ENCODE measurements around the gene ZNF462.

ZNF462 gene

DNA sequence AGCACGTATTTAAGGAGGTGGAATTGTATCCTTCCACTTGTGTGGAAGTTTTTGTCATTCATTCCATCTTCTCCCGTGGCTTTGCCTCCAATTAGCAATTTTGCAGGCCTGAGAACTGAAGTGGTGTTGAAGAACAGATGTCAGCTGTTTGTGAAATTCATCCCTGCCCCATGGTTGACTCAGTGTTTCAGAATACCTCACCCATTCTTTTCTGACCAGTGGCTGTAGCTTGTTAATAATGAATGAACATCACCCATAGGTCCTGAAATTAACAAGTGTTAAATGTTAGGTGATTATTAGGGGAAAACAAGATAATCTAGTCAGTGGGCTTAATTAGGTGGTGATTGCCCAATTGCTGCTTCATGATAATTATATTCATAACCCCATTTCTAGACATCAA lies 11.7 kb downstream of the ZNF462 start:
- TF ChIP-seq GATA3 (IDR thresholded peaks at IDR 0.05; ENCODE audit: low read depth, low read length) (no peak), GATA2 (IDR thresholded peaks at IDR 0.05; ENCODE audit: low read depth, low read length) (no peak)

DNA sequence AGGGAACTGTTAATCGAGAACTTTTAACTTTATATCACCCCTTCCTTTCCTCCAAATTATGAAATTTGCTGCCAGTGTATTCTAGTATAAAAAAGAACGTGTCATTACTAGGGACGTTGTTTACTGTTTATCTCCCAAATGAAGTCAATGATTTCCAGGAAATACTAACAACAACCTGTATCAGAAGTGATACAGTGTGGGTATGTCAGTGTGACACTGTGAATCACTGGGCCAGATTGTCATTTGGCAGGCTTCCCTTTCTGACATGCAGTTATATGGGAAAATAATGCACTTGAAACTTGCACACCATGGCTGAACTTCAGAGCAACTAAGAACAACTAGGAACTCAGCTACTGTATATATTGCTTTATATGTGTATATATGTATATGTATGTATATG lies 12.6 kb downstream of the ZNF462 start:
- TF ChIP-seq GATA3 (IDR thresholded peaks at IDR 0.05; ENCODE audit: low read depth, low read length) = no peak
- no peak for TF ChIP-seq GATA2 (IDR thresholded peaks at IDR 0.05; ENCODE audit: low read depth, low read length)

DNA sequence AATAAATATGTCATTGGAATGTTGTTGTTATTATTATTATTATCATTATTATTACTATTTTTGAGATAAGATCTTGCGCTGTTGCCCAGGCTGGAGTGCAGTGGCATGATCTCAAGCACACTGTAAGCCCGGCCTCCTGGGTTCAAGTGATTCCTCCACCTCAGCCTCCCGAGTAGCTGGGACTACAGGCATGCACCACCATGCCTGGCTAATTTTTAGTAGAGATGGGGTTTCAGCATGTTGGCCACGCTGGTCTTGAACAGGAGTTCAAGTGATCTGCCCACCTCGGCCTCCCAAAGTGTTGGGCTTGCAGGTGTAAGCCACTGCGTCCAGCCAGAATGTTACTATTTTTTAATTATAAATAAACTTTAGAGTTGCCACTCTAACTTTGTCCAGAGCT lies 14.4 kb downstream of the ZNF462 start:
- TF ChIP-seq GATA3 (IDR thresholded peaks at IDR 0.05; ENCODE audit: low read depth, low read length) (no peak), GATA2 (IDR thresholded peaks at IDR 0.05; ENCODE audit: low read depth, low read length) (no peak)

DNA sequence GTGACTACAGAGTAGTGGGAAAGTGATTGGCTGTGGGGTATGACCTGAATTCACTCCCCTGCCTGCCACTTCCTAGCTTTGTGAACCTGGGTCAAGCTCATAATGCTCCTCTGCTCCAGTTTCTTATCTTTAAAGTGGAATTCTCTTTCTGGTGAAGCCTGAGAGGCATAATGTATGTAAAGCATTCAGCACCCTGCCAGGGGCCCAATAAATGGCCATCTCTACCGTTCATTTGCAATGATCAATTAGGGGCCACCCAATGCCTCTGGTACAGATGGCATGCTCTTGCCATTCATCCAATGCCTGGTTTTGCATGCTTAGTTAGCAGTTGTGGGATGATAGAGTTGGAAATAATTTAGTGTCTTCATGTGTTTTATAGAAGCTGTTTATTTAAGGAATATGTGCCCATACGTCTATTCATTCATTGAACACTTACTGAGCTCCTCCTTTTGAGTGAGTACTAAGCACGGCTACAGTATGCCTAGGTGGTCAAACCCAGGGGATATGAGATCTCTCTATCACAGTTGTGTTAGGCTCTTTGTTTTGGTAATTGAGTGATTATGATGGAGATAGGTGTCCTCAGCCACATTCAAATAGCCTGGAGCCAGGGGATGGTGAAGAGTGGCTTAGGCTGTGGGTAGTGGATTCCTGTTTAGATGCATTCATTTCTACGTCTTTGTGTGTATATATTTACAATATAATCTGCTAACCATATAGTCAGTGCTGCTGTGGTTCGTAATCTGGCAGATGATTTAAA lies 15.3 kb downstream of the ZNF462 start:
- TF ChIP-seq GATA2 (IDR thresholded peaks at IDR 0.05; ENCODE audit: low read depth, low read length) (peak; percentile 36; the same call in 1 of the 2 replicates), GATA3 (IDR thresholded peaks at IDR 0.05; ENCODE audit: low read depth, low read length) (no peak)

DNA sequence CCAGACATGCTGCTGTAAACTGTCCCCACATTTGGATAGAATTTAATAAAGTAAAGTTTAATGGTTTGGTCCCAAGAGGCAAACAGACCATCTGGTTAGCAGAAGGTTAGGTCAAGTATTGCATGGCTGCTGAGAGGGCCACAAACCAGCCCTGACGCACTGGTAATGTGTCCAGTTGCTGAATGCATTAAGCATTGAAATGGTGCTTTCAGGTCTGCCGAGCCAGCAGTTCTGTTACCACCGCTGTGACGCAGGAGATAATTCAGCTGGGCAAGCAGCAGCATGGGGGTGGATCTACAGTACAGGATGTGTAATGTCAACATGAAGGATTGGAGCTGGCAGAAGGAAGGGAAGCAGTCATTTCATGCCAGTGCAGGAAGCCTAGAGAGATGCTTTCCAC lies 16.0 kb downstream of the ZNF462 start:
- TF ChIP-seq GATA3 (IDR thresholded peaks at IDR 0.05; ENCODE audit: low read depth, low read length) (no peak), GATA2 (IDR thresholded peaks at IDR 0.05; ENCODE audit: low read depth, low read length) (peak; percentile 8; the same call in 1 of the 2 replicates)

DNA sequence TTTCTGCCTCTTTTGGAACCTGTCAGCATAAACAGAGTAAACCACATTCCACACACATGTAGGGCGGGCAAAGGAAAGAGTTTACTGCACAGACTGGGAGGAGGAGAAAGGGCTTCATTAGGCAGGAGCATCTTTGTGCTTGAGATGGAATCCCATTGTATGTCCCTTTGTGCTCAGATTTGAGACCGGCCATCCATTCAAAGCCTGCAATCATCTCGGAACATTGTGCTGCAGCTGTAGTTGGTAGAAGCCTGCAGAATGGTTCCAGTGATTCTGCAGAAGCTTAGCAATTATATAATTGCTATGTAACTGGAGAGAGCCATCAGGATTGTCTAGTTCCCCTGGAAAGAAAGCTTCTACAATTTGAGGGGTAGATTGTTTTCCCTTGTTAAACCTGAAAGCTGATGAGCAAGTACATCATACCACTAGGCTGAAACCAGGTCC lies 16.5 kb downstream of the ZNF462 start:
- TF ChIP-seq GATA3 (IDR thresholded peaks at IDR 0.05; ENCODE audit: low read depth, low read length) = no peak
- no peak for TF ChIP-seq GATA2 (IDR thresholded peaks at IDR 0.05; ENCODE audit: low read depth, low read length)

DNA sequence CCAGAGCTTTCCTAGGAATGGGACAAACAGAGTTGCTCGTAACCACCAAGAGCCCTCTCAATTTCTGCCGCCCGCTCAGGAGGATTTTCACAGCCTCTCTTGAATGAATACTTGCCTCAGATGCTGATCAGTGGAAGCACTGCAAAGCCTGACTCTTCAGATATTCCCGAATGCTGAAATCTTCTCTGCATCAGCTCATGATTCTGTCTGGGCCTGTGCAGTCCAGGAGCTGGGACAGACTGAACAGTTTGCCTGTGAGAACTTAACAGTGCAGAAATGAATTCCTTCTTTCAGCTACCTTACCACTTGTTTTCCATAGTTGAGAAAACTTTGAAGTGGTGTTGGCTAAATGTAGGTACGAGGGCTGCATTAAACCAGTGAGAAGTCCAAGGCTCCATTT lies 17.1 kb downstream of the ZNF462 start:
- TF ChIP-seq GATA3 (IDR thresholded peaks at IDR 0.05; ENCODE audit: low read depth, low read length) = no peak
- TF ChIP-seq GATA2 (IDR thresholded peaks at IDR 0.05; ENCODE audit: low read depth, low read length) = no peak

DNA sequence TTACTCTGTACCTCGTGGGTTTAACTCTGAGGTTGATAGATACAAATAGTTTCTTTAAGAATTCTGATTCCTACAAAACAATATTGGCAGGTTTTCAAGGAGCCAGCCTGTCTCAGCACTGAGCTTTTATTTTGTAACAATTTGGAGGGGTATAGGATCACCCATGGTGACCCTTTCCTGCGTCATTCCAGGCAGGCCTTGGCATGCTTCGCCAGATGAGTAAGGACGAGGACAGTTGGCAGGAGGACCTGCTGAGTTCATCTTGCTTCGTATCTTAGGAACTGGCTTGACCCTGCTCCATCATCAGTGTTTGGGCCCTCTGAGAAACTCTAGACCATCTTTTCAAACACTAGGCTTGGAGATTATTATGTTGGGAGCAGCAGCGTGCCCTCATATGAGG lies 17.9 kb downstream of the ZNF462 start:
- TF ChIP-seq GATA2 (IDR thresholded peaks at IDR 0.05; ENCODE audit: low read depth, low read length) (no peak), GATA3 (IDR thresholded peaks at IDR 0.05; ENCODE audit: low read depth, low read length) (no peak)

DNA sequence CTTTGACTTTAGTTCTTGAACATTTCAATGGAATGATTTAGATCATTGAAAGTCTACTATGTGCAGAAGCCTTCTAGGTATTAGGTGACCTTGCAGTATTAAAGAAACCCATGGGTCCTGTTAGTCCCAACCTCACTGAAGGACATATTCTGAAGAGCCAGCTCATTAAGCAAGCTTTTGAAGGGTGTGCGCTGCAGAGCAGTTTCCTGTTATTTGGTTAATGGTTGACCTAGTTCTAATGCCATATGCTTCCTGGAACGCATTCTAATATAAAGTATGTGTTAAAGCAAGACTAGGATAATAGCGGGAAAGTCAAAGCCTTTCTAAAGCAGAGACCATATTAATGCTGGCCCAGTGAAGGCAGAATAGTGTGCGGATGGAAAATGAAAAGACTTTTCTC lies 20.1 kb downstream of the ZNF462 start:
- TF ChIP-seq GATA2 (IDR thresholded peaks at IDR 0.05; ENCODE audit: low read depth, low read length) = no peak
- TF ChIP-seq GATA3 (IDR thresholded peaks at IDR 0.05; ENCODE audit: low read depth, low read length) = no peak

DNA sequence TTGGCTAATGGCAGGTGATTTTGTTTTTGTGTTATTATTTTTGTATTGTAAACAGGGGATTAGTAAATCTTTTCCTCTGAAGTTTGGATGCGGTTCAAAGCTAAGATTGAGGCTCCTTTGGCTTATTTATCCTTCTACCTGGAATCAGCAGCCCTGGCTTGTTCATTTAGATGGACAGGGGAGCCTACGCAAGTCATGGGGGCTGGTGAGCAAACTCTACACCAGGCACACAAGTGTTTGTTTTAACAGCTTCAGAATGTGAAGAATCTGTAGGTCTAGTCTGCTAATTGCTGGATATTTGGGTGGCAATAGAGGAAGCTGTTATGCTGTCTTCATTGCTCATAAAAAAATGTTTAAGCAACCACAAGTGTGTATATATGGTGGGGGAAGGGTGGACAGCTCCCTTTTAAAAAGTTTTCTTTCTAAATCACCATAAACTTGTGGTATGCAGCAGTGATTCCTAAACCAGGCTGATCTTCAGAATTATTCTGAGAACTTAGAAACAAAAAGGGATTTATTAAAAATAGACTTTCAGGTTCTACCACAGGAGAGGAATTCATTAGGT lies 20.7 kb downstream of the ZNF462 start:
- TF ChIP-seq GATA2 (IDR thresholded peaks at IDR 0.05; ENCODE audit: low read depth, low read length) (no peak), GATA3 (IDR thresholded peaks at IDR 0.05; ENCODE audit: low read depth, low read length) (no peak)

DNA sequence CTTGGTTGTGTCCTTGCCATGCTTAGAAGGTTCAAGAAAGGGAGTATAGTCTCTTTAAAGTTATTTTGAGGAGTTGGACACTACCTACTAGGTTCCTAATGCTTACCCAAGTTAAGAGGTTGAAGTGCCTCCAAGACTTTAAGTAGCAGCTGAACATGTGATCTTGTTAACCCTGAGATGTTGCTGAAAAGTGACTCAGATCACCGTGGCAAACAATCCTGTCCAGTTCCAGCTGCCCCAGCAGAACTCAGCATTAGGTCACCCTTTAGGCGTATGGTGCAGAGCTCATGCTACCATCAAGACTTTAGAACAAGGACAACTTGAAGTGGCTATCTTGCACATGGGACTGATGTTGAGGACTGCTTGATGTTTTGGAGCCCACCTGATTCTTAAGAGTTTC lies 22.5 kb downstream of the ZNF462 start:
- no peak for TF ChIP-seq GATA3 (IDR thresholded peaks at IDR 0.05; ENCODE audit: low read depth, low read length)
- no peak for TF ChIP-seq GATA2 (IDR thresholded peaks at IDR 0.05; ENCODE audit: low read depth, low read length)

DNA sequence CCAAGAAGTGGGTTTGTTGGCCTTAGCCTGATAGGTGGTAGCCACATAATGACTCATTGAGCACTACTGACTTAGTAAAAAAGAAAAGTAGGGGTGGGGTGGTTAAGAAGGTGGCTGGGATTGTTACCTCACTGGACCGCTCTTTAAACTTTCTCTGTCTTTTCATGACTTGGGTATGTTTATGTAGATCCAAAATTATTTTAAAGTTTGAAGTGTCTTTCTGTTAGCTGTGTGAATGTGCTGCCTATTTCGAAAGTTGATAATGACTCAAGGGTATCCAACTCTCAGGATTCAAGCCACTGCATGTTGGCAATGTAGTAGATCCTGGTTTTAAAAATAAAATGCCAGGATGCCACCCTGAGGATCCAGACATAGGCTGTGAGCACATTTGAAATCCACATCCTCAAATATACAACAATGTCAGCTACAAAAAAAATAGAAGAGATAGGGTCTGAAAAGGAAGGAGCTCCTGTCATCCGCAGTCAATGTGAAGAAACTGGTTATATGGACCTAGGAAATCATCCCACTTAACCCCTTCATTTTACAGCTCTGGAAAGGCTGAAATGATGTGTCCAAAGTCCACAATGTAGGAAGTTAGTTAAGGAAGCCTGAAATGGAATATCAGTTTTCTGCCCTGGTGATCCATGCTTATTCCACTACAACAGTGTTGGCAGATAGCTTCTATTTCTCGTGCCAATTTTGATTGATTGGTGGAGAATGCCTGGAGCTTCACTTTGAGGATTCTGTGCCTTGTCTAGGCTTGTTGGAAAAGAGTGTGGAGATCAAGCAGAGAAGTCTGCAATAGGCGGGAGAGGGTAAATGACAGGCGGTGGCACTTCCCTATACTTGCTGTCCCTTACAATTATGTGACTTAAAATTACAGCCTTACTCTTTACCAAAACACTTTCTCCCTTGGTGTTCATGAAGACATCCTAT lies 23.4 kb downstream of the ZNF462 start:
- no peak for TF ChIP-seq GATA3 (IDR thresholded peaks at IDR 0.05; ENCODE audit: low read depth, low read length)
- no peak for TF ChIP-seq GATA2 (IDR thresholded peaks at IDR 0.05; ENCODE audit: low read depth, low read length)

DNA sequence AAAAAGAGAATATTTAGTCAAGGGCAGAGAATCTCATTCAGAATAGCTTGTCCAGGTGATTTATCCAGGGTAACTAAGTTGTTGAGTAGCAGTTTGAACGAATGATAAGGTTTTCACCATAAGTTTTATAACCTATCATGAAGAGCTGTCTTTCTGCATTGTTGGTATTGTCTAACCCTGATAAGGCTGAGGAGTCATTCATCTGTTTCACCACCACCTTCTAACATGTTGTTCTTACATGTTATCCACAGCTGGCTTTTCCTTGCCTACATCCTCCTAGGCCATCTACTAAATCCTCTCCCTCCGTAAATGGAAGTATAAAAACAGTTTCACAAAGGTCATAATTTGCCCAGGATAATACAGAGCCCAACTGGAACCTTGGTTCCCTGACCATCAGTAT lies 24.1 kb downstream of the ZNF462 start:
- no peak for TF ChIP-seq GATA3 (IDR thresholded peaks at IDR 0.05; ENCODE audit: low read depth, low read length)
- TF ChIP-seq GATA2 (IDR thresholded peaks at IDR 0.05; ENCODE audit: low read depth, low read length) = no peak

DNA sequence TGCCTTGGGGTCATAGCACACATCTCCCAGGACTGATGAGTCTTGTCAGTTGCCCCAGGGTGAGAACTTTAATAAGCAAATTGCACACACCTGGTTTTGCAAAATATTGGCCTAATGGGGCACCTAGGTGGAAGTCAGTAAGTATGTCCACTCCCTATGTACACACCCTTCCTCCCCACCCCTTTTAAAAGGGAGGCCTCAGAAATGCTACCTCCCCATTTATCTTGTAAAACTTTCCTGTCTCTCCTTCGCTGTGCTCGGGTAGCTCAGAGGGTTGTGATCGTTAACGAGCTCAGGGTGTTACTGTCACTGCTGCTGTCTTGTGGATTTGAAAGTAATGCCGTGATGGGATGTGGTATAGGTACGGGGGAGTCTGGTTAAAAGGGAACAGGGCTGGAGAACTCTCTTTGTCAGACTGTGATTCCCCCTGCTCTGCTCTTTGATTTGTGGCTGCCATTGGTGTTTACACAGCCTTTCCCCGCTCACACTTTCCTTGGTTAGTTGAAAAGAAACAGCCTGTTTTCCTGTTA lies 26.2 kb downstream of the ZNF462 start:
- TF ChIP-seq GATA3 (IDR thresholded peaks at IDR 0.05; ENCODE audit: low read depth, low read length) = no peak
- no peak for TF ChIP-seq GATA2 (IDR thresholded peaks at IDR 0.05; ENCODE audit: low read depth, low read length)
